Measurements from ENCODE around the gene CST3.

GRCh38 chr20:23609486-23610109, 28.2 kb downstream of the CST3 start:
- TF ChIP-seq CTCF (IDR thresholded peaks at IDR 0.05), result no peak
- no peak for TF ChIP-seq POLR2A (IDR thresholded peaks at IDR 0.05)

Data from adrenal gland (tissue), 5 donors.